RWPE2 (cell line): ENCODE measurements around the gene THSD7A.

ENCODE experiments used
- ATAC-seq: fragments of 200-7000 bp; cut with Tn5 transposase; 3 replicates; pipeline ENCODE4 v1.9.1; 2021; ENCODE audit warnings: low read depth
- DNase-seq: peaks from one replicate; pipeline ENCODE4 v3.0.0-alpha.2; 2020; ENCODE audit warnings: low spot score
- H3K27ac ChIP-seq: fragments of 450-650 bp; 2 replicates; pipeline ENCODE4 v1.5.1; 2017; ENCODE audit warnings: mild to moderate bottlenecking; ENCODE audit not compliant: poor library complexity, severe bottlenecking
- H3K27me3 ChIP-seq: fragments of 250-450 bp; sonication (Bioruptor Pico); 2 replicates; pipeline ENCODE4 v1.5.1; 2021; ENCODE audit warnings: mild to moderate bottlenecking, moderate library complexity; ENCODE audit not compliant: insufficient read depth, poor library complexity, severe bottlenecking
- H3K36me3 ChIP-seq: fragments of 250-450 bp; sonication (Bioruptor Pico); 2 replicates; pipeline ENCODE4 v1.5.1; 2020; ENCODE audit warnings: low read depth, mild to moderate bottlenecking, moderate library complexity
- H3K4me1 ChIP-seq: fragments of 250-450 bp; sonication (Bioruptor Pico); 2 replicates; pipeline ENCODE4 v1.5.1; 2021; ENCODE audit warnings: mild to moderate bottlenecking, moderate library complexity; ENCODE audit not compliant: insufficient read depth, poor library complexity, severe bottlenecking
- H3K4me3 ChIP-seq: fragments of 250-450 bp; sonication (Bioruptor Pico); 2 replicates; pipeline ENCODE4 v1.5.1; 2021; ENCODE audit warnings: mild to moderate bottlenecking, moderate library complexity; ENCODE audit not compliant: severe bottlenecking
- H3K9me3 ChIP-seq: fragments of 250-450 bp; sonication (Bioruptor Pico); 2 replicates; pipeline ENCODE4 v1.5.1; 2021; ENCODE audit warnings: mild to moderate bottlenecking, moderate library complexity; ENCODE audit not compliant: severe bottlenecking
- CTCF ChIP-seq: fragments of 450-650 bp; IDR thresholded peaks from one replicate; pipeline ENCODE4 v1.5.1; 2017; ENCODE audit warnings: mild to moderate bottlenecking, moderate library complexity; ENCODE audit not compliant: poor library complexity, severe bottlenecking

The THSD7A gene

GRCh38 chr7:11416641-11417458, 415.1 kb downstream of the THSD7A start:
- 0 out of 3 replicates have a peak, but pooled peaks have one; percentile 21 for ATAC-seq
- no peak for DNase-seq

GRCh38 chr7:11415101-11415500, 416.9 kb downstream of the THSD7A start:
- DNase-seq (no peak), ATAC-seq (no peak)
- Histone ChIP-seq H3K9me3 (no peaks in the 10 kb centered on the region), H3K4me1 (no peaks in the 10 kb centered on the region), H3K27me3 (no peaks in the 10 kb centered on the region), H3K27ac (no peak overlapping the region), H3K4me3 (no peak overlapping the region), H3K36me3 (no peaks in the 10 kb centered on the region)
- no peak for TF ChIP-seq CTCF

More at GRCh38 chr7:11416641-11417458, 415.1 kb downstream of the THSD7A start:
- H3K9me3 ChIP-seq, result no peaks in the 10 kb centered on the region
- no peaks in the 10 kb centered on the region for H3K36me3 ChIP-seq
- H3K4me3 ChIP-seq, result no peak overlapping the region
- no peak for TF ChIP-seq CTCF
- no peaks in the 10 kb centered on the region for H3K27me3 ChIP-seq
- H3K27ac ChIP-seq, result no peak overlapping the region
- no peaks in the 10 kb centered on the region for H3K4me1 ChIP-seq

- H3K27me3 ChIP-seq, result no peaks in the 10 kb centered on the region
- no peak for TF ChIP-seq CTCF
- ATAC-seq (no peak), DNase-seq (no peak)
- H3K4me1 ChIP-seq, result no peaks in the 10 kb centered on the region
- no peaks in the 10 kb centered on the region for H3K36me3 ChIP-seq
- H3K27ac ChIP-seq, result no peak overlapping the region
- H3K9me3 ChIP-seq, result no peaks in the 10 kb centered on the region
- no peak overlapping the region for H3K4me3 ChIP-seq
Measured at GRCh38 chr7:11413901-11414300, 418.1 kb downstream of the THSD7A start.

DNA sequence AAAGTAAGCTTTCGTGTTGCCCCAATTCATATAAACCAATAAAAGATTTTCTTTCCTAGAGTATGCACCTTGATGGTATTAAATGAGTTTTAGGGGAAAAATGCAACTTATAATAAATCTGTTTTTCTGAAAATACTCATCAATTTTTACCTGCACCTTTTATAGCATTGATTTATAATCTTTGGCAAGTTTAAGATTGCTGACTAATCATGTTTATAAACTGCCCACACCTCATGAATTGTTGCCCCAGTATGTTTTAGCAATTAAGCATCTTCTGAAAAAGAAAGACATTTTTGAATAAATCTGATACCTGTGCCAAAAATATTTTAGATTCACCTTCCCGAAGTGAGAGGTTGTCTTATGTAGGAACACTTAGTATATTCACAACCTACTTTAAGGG, 420.0 kb downstream of the THSD7A start:
- no peak overlapping the region for H3K4me3 ChIP-seq
- no peaks in the 10 kb centered on the region for H3K27me3 ChIP-seq
- TF ChIP-seq CTCF, result no peak
- ATAC-seq (no peak), DNase-seq (no peak)
- H3K36me3 ChIP-seq, result no peaks in the 10 kb centered on the region
- H3K4me1 ChIP-seq, result no peaks in the 10 kb centered on the region
- H3K9me3 ChIP-seq, result no peaks in the 10 kb centered on the region
- H3K27ac ChIP-seq, result no peak overlapping the region
